Osteoblast (primary cell): ENCODE results near the gene SH3RF3. TPM values are rescaled to one million over a fixed set of nuclear protein-coding genes. Genes with fewer than 3 reads are reported as not detected.

Source experiments
- DNase-seq: peaks from one replicate; pipeline ENCODE4 v3.0.0; 2011; ENCODE audit warnings: low spot score, mixed read lengths; ENCODE audit not compliant: insufficient read length; ENCODE audit errors: missing footprints
- H2AFZ ChIP-seq: 2 replicates; pipeline ENCODE4 v1.6.0; 2011; ENCODE audit warnings: mild to moderate bottlenecking, low read length
- H3K27ac ChIP-seq: 2 replicates; pipeline ENCODE4 v1.5.1; 2011; ENCODE audit warnings: mild to moderate bottlenecking, low read depth, low read length, moderate library complexity
- H3K27me3 ChIP-seq: 2 replicates; pipeline ENCODE4 v1.6.0; 2012; ENCODE audit warnings: mild to moderate bottlenecking, control low read depth, inconsistent platforms, low read length, moderate library complexity; ENCODE audit not compliant: insufficient read depth
- H3K36me3 ChIP-seq: 2 replicates; pipeline ENCODE4 v1.5.1; 2011; ENCODE audit warnings: mild to moderate bottlenecking, low read length, control low read depth, moderate library complexity; ENCODE audit not compliant: insufficient read depth
- H3K4me1 ChIP-seq: 2 replicates; pipeline ENCODE4 v1.5.1; 2011; ENCODE audit warnings: mild to moderate bottlenecking, low read length, control low read depth, moderate library complexity; ENCODE audit not compliant: insufficient read depth
- H3K4me2 ChIP-seq: 2 replicates; pipeline ENCODE4 v1.6.0; 2011; ENCODE audit warnings: mild to moderate bottlenecking, low read length; ENCODE audit not compliant: insufficient read depth
- H3K4me3 ChIP-seq: fragments of 200-600 bp; sonication (generic); 3 replicates; pipeline ENCODE4 v1.5.1; 2012; ENCODE audit warnings: mild to moderate bottlenecking, low read length, inconsistent platforms; ENCODE audit not compliant: insufficient read depth
- H3K79me2 ChIP-seq: 2 replicates; pipeline ENCODE4 v1.6.0; 2012; ENCODE audit warnings: mild to moderate bottlenecking, low read length, control low read depth, inconsistent platforms; ENCODE audit not compliant: insufficient read depth
- H3K9me3 ChIP-seq: 2 replicates; pipeline ENCODE4 v1.5.1; 2011; ENCODE audit warnings: low read depth, low read length, control low read depth
- H4K20me1 ChIP-seq: 2 replicates; pipeline ENCODE4 v1.6.0; 2012; ENCODE audit warnings: mild to moderate bottlenecking, low read length, control low read depth; ENCODE audit not compliant: insufficient read depth
- total RNA-seq: library from RNA; depleted of rRNA; stranded (reverse); fragments of >200 nt; gene quantifications from 2 replicates; pipeline ENCODE4 v1.2.3, GENCODE V29; 2012
- TF ChIP-seq, protein P1 (sequence below): IDR thresholded peaks from 2 replicates; pipeline ENCODE4 v1.5.1; 2011; ENCODE audit warnings: mild to moderate bottlenecking, low read depth, low read length, moderate library complexity; ENCODE audit errors: extremely low read depth

The SH3RF3 gene
- total RNA-seq, 1 donor: 14.8 TPM

DNA sequence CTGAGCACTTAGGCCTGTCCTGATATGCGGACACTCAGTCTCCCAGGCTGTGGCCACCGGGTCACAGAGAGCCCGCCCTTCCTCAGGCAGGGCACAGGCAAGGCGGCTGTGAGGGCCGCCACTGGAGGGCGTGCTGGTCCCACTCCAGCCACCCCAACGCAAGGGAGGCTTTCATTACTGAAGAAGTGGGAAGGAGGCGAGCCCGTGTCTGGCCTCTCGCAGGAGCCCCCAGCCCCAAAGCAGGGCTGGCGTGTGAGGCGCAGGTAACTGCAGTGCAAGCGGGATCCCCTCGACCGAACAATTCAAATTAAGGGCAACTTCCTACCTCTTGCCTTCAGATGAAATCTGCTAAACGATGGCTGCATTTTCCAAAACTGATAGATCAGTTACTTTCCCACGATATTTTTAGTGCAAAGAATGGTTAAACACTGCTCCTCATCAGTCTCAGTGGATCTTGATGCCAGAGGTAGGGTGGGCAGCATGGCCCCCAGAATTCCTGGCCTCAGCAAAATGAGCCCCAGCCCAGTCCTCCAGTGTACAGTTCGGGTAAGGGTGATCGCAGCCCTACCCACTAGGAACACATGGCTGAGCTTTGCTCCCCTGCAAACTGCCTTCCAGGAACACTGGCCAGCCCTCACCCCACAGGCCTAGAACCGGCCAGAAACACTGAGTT, 387.6 kb downstream of the SH3RF3 start:
- H3K4me2 ChIP-seq: no peak overlapping the region
- peak; percentile 96 for DNase-seq
- no peaks in the 10 kb centered on the region for H4K20me1 ChIP-seq
- no peaks in the 10 kb centered on the region for H3K36me3 ChIP-seq
- no peak overlapping the region for H3K4me3 ChIP-seq
- no peaks in the 10 kb centered on the region for H3K9me3 ChIP-seq
- no peaks in the 10 kb centered on the region for H3K27me3 ChIP-seq
- H3K4me1 ChIP-seq: peaks cover 9% of the 10 kb centered on the region
- no peak overlapping the region for H2AFZ ChIP-seq
- H3K27ac ChIP-seq: no peak overlapping the region
- H3K79me2 ChIP-seq: no peaks in the 10 kb centered on the region
- TF ChIP-seq, protein P1, sequence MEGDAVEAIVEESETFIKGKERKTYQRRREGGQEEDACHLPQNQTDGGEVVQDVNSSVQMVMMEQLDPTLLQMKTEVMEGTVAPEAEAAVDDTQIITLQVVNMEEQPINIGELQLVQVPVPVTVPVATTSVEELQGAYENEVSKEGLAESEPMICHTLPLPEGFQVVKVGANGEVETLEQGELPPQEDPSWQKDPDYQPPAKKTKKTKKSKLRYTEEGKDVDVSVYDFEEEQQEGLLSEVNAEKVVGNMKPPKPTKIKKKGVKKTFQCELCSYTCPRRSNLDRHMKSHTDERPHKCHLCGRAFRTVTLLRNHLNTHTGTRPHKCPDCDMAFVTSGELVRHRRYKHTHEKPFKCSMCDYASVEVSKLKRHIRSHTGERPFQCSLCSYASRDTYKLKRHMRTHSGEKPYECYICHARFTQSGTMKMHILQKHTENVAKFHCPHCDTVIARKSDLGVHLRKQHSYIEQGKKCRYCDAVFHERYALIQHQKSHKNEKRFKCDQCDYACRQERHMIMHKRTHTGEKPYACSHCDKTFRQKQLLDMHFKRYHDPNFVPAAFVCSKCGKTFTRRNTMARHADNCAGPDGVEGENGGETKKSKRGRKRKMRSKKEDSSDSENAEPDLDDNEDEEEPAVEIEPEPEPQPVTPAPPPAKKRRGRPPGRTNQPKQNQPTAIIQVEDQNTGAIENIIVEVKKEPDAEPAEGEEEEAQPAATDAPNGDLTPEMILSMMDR: peak; percentile 68

DNA sequence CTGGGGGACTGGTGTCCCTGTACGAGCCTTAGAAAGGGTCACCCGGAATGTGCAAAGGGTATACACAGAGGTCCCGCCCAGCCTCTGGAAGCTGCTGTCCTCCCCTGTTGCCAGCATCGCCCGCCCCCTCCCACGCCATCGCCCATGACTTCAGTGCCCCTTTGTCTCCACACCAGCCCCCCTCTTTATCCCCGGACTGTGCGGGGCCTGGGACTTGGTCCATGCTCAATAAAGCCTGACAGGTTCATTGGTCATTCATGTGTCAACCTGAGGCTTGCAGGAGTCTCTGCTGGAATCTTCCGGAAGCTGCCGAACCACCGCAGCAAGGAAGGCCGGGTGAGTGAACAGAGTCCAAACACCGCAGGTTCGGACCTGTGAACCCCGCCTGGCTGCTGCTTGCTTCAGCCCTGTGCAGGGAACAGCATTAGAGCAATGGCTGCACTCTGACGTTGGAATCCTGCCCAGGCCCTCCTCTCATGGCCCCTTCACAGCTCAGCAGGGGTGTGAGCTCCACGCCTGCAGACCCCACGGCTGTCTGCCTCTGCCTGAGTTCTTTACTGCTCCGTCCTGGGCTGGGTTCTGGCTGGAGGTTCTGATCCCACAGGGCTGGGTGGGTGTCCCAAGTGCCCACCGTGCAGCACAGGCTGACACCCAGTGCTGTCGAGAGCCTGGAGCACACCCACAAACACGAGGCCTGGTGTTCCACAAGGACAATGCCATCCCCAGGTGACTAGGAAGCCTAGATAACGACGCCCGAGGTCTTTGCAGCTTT, 388.3 kb downstream of the SH3RF3 start:
- TF ChIP-seq, protein P1: no peak
- DNase-seq: peak; percentile 31
- Histone ChIP-seq H3K9me3 (no peaks in the 10 kb centered on the region), H3K27ac (no peak overlapping the region), H3K79me2 (no peaks in the 10 kb centered on the region), H4K20me1 (no peaks in the 10 kb centered on the region), H3K27me3 (no peaks in the 10 kb centered on the region), H3K4me3 (no peak overlapping the region), H2AFZ (no peak overlapping the region), H3K4me1 (peaks cover 9% of the 10 kb centered on the region), H3K4me2 (no peak overlapping the region), H3K36me3 (no peaks in the 10 kb centered on the region)

DNA sequence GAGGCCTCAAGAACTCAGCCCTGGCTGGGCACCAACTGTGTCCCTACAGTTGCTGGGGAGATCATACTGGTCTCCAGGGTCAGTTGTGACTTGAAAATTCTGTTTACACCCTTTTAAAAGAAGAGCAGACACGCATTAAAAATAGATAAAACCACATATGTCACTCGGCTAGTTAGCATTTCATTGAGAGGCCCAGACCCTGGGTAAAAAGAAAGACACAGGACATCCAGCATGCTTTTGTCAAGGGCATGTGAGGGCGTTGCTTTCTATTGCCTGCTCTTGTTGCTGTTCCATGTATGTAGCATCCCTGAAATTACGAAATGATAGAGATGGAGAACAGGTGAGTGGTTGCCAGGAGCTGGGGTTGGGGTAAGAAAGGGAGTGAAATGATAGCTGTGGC, 390.5 kb downstream of the SH3RF3 start:
- H3K79me2 ChIP-seq: no peaks in the 10 kb centered on the region

More for the DNA sequence above, 390.5 kb downstream of the SH3RF3 start:
- DNase-seq: peak; percentile 52
- Histone ChIP-seq H3K4me3 (no peak overlapping the region), H3K27me3 (peaks cover 4% of the 10 kb centered on the region), H4K20me1 (no peaks in the 10 kb centered on the region), H2AFZ (no peak overlapping the region), H3K27ac (no peak overlapping the region), H3K4me1 (peaks cover under 1% of the 10 kb centered on the region), H3K9me3 (no peaks in the 10 kb centered on the region), H3K4me2 (no peak overlapping the region), H3K36me3 (no peaks in the 10 kb centered on the region)
- TF ChIP-seq, protein P1: no peak
